ENCODE data around the gene CLIP1.

GRCh38 chr12:122411537-122411936, 10.9 kb downstream of the CLIP1 start:
- no peak for TF ChIP-seq CTCF (IDR thresholded peaks at IDR 0.05)
- TF ChIP-seq POLR2A (IDR thresholded peaks at IDR 0.05) = no peak
